ENCODE results near the gene BAG1. TPM values are rescaled to one million over a fixed set of nuclear protein-coding genes. Genes with fewer than 3 reads are reported as not detected.

BAG1 gene
- total and polyA plus RNA-seq, 7 donors = 125 to 371 (median 253) TPM

DNA sequence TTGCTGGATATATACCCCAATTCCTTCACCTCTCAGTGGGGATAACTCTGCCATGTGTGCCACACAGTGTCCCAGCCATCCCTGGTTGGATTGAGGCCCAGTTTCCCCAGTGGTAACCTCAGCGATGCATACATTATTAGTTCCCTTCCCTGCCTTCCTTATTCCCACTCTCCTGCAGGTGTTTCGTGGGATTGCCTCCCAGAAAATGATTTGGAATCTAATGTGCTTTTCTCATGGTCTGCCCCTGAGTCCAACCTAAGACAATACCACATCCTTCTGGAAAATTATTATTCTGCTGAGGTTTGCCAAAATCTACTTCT is 32.9 kb downstream of the BAG1 start:
- H3K4me1 ChIP-seq = no peaks in the 10 kb centered on the region
- ATAC-seq = no peak
- no peak overlapping the region for H3K27ac ChIP-seq
- no peaks in the 10 kb centered on the region for H3K36me3 ChIP-seq (ENCODE audit: insufficient read depth in 1 of 2, low read depth in 1 of 2)
- no peaks in the 10 kb centered on the region for H3K9me3 ChIP-seq
- 70 to 84% (median 75%) methylated on average over 2 of the region's 2 CpGs for WGBS, 3 donors
- H3K27me3 ChIP-seq (ENCODE audit: insufficient read depth in 3 of 3, low read length in 2 of 3) = no peaks in the 10 kb centered on the region
- DNase-seq = no peak
- TF ChIP-seq, protein P1, sequence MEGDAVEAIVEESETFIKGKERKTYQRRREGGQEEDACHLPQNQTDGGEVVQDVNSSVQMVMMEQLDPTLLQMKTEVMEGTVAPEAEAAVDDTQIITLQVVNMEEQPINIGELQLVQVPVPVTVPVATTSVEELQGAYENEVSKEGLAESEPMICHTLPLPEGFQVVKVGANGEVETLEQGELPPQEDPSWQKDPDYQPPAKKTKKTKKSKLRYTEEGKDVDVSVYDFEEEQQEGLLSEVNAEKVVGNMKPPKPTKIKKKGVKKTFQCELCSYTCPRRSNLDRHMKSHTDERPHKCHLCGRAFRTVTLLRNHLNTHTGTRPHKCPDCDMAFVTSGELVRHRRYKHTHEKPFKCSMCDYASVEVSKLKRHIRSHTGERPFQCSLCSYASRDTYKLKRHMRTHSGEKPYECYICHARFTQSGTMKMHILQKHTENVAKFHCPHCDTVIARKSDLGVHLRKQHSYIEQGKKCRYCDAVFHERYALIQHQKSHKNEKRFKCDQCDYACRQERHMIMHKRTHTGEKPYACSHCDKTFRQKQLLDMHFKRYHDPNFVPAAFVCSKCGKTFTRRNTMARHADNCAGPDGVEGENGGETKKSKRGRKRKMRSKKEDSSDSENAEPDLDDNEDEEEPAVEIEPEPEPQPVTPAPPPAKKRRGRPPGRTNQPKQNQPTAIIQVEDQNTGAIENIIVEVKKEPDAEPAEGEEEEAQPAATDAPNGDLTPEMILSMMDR (IDR thresholded peaks at IDR 0.05) = no peak
- H3K4me3 ChIP-seq = no peak overlapping the region
- intact Hi-C loops (cut with DNase I) = no loop called here

DNA sequence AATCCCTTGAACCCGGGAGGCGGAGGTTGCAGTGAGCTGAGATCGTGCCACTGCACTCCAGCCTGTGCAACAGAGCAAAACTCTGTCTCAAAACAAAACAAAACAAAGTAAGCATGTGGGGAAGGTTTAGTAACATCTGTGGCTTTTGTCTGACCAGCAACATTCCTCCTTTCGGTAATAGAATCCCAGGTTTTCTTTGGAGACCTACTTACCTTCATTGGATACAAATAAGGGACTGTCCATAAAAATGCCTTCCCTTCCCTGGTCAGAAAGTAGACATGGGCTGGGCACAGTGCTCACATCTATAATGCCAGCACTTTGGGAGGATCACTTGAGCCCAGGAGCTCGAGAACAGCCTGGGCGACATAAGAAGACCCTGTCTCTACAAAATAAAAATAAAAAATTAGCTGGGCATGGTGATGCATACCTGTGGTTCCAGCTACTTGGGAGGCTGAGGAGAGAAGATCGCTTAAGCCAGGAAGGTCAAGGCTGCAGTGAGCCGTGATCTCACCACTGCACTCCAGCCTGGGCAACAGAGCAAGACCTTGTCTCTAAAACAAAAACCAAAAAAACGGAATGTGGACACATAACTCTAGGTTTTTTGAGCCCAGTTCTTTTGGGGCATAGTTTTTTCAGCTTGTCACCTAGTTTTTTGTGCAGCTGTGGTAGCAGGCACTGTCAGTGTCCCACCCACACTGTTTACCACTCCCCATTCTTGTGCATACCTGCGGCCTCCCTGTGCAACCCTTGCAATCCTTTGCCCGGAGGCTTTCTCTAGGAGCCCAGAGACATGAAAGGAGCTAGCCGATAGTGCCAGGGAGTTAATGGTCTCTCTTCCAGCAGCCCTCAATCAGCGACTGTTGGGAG is 33.5 kb downstream of the BAG1 start:
- no peaks in the 10 kb centered on the region for H3K36me3 ChIP-seq (ENCODE audit: insufficient read depth in 1 of 2, low read depth in 1 of 2)
- no peaks in the 10 kb centered on the region for H3K27me3 ChIP-seq (ENCODE audit: insufficient read depth in 3 of 3, low read length in 2 of 3)
- intact Hi-C loops (cut with DNase I) = no loop called here
- TF ChIP-seq, protein P1 (IDR thresholded peaks at IDR 0.05) = no peak
- ATAC-seq (no peak), DNase-seq (no peak)
- no peaks in the 10 kb centered on the region for H3K4me1 ChIP-seq
- 84 to 87% (median 84%) methylated on average over 13 of the region's 13 CpGs for WGBS, 3 donors
- H3K4me3 ChIP-seq = no peak overlapping the region
- H3K27ac ChIP-seq = no peak overlapping the region
- H3K9me3 ChIP-seq = no peaks in the 10 kb centered on the region

DNA sequence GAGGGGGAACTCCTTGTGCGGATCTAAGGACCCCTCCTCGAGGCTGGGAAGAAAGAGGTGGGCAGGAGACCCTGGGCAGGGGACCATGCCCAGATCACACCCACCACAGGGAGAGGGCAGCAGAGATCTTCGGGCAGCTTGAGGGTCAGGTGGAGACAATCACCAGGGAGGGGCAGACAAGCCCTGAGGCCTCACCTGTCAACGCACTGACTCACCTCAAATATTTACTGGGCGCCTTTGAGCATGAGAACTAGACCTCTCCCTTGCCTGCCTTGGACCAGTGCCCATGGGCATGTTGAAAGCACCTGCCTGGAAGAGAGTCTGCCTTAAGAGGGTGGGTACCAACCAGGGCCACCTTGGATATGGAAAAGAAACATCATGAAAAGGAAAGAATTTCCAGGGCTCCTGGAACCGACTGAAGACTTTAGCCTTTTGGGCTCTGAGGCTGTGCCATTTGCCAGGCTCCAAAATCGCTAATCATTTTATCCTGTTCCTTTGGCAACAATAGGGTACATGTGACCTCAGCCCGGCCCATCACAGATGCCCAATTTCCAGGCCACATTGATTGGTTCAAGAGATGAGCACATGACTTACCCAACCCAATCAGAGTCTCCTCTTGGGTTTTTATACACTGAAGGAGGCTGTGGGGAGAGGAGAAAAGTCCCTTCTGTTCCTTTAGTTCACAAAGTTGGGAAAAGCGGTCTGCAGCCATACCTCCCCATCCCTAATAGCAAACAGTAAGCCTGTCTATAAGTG is 35.0 kb downstream of the BAG1 start:
- peaks cover 4% of the 10 kb centered on the region for H3K4me1 ChIP-seq
- H3K27me3 ChIP-seq (ENCODE audit: insufficient read depth in 3 of 3, low read length in 2 of 3) = no peaks in the 10 kb centered on the region
- 78 to 84% (median 80%) methylated on average over 9 of the region's 9 CpGs for WGBS, 3 donors
- no peak overlapping the region for H3K4me3 ChIP-seq
- intact Hi-C loops (cut with DNase I) = loop anchor here in 1 of 2 donors (5.0 kb wide), 1 partner anchor 57 kb away; no protein-coding TSS in a partner anchor
- peak in 1 of 4 donors; percentile 36 for ATAC-seq
- H3K27ac ChIP-seq = no peak overlapping the region
- TF ChIP-seq, protein P1 (IDR thresholded peaks at IDR 0.05) = peak; percentile 14
- no peaks in the 10 kb centered on the region for H3K36me3 ChIP-seq (ENCODE audit: insufficient read depth in 1 of 2, low read depth in 1 of 2)
- H3K9me3 ChIP-seq = no peaks in the 10 kb centered on the region
- no peak for DNase-seq

DNA sequence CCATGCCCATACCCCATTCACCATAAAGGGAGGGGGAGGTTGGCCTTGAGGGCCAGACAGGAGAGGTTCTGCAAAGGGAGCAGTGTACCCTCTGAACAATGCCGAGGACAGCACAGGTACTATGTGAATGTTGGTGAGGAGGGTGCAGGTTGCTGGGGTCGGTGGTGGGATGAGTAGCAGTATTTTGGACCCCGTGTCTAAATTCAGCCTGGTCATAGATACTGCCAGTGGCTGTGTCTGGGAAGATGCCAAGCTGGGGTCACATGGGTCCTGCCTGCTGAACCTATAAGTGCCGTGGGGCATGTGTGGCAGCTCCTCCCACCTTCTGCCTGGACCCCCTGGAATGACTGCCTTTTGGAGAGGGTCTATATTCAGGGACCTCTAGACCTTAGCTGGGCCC is 35.9 kb downstream of the BAG1 start:
- DNase-seq = no peak

More for the DNA sequence above, 35.9 kb downstream of the BAG1 start:
- ATAC-seq = no peak
- 62 to 67% (median 62%) methylated on average over 4 of the region's 4 CpGs for WGBS, 3 donors
- Histone ChIP-seq H3K4me3 (no peak overlapping the region), H3K4me1 (peaks cover 4% of the 10 kb centered on the region), H3K36me3 (ENCODE audit: insufficient read depth in 1 of 2, low read depth in 1 of 2) (no peaks in the 10 kb centered on the region), H3K9me3 (no peaks in the 10 kb centered on the region), H3K27me3 (ENCODE audit: insufficient read depth in 3 of 3, low read length in 2 of 3) (no peaks in the 10 kb centered on the region), H3K27ac (no peak overlapping the region)
- TF ChIP-seq, protein P1 (IDR thresholded peaks at IDR 0.05) = no peak
- intact Hi-C loops (cut with DNase I) = loop anchor here in 1 of 2 donors (5.0 kb wide), 1 partner anchor 56 kb away; no protein-coding TSS in a partner anchor

Measured in psoas muscle (tissue), 8 donors.